K562 (cell line): ENCODE results near the gene SYCN. TPM values are rescaled to one million over a fixed set of nuclear protein-coding genes. Genes with fewer than 3 reads are reported as not detected.
"Not testable (repeated sequence)": the region's sequence is repeated elsewhere in the genome, so short reads cannot be mapped to it uniquely, and the experiment has no call there.

Experiments used
- ATAC-seq: fragments of 200-7000 bp; cut with Tn5 transposase; 3 replicates; pipeline ENCODE4 v1.9.1; 2020; ENCODE audit warnings: moderate library complexity
- BruUV-seq: library from RNA; stranded (reverse); fragments of 400-500 nt; replicated peaks from 2 replicates; lab custom pipeline; 2021; lab: Mats Ljungman, UMichigan
- CTCF ChIA-PET: fragments of 300-600 bp; formaldehyde crosslinking; extraction: SDS; loops from one replicate; lab custom pipeline; 2021; ENCODE audit warnings: low intra/inter-chr PET ratio; lab: Yijun Ruan, JAX
- POLR2A ChIA-PET: fragments of 300-600, 350-650 bp; sonication (Branson Sonifier 250); formaldehyde crosslinking; extraction: SDS; loops from one replicate; lab custom pipeline; 2021; ENCODE audit warnings: antibody characterized with exemption, inconsistent platforms; lab: Yijun Ruan, JAX
- DNase-seq, 4 experiments: peaks; one replicate each; pipeline versions ENCODE4 v3.0.0 to v3.0.0-alpha.2; 2011 to 2018; ENCODE audit warnings: low spot score in 3 of 4, mixed read lengths in 3 of 4; ENCODE audit errors: extremely low read depth in 1 of 4
- FAIRE-seq: peaks from 2 replicates; lab custom pipeline; 2011; peaks lifted over from hg19 to GRCh38; lab: Jason Lieb, UNC
- H2AFZ ChIP-seq: 2 replicates; pipeline ENCODE4 v1.6.0; 2011; ENCODE audit warnings: low read depth, low read length, control low read depth, inconsistent platforms
- H3K27ac ChIP-seq: fragments of 200-600 bp; 3 replicates; pipeline ENCODE4 v1.8.0; 2011; ENCODE audit warnings: low read depth, mild to moderate bottlenecking, control low read depth, inconsistent platforms, low read length, moderate library complexity, mixed read lengths; ENCODE audit errors: extremely low read depth
- H3K27me3 ChIP-seq, 2 experiments: fragments of 300-600 bp in 1 of 2; 2 replicates in 1 of 2; 3 replicates in 1 of 2; pipeline versions ENCODE4 v1.6.0 to v1.8.0; 2011; ENCODE audit warnings: inconsistent platforms in 2 of 2, low read length in 2 of 2, mild to moderate bottlenecking in 1 of 2, mixed read lengths in 1 of 2, moderate library complexity in 1 of 2; ENCODE audit not compliant: control insufficient read depth in 2 of 2, insufficient read depth in 2 of 2
- H3K36me3 ChIP-seq: fragments of 300-600 bp; 3 replicates; pipeline ENCODE4 v1.8.0; 2011; ENCODE audit warnings: mild to moderate bottlenecking, low read length, inconsistent platforms; ENCODE audit not compliant: control insufficient read depth, insufficient read depth
- H3K4me1 ChIP-seq, 2 experiments: fragments of 200-600 bp in 1 of 2; replicated peaks in 1 of 2; 2 replicates in 1 of 2; 3 replicates in 1 of 2; pipeline versions ENCODE4 v1.5.1 to v1.8.0; 2011; ENCODE audit warnings: inconsistent platforms in 2 of 2, low read length in 2 of 2, mild to moderate bottlenecking in 1 of 2, mixed read lengths in 1 of 2, moderate library complexity in 1 of 2; ENCODE audit not compliant: control insufficient read depth in 2 of 2, insufficient read depth in 2 of 2
- H3K4me2 ChIP-seq: 2 replicates; pipeline ENCODE4 v1.6.1; 2011; ENCODE audit warnings: low read length, control low read depth, inconsistent platforms, mixed read lengths; ENCODE audit not compliant: insufficient read depth
- H3K4me3 ChIP-seq: fragments of 200-600 bp; sonication (generic), shearing (Covaris generic); 2 replicates; pipeline ENCODE4 v1.5.1; 2016; ENCODE audit warnings: control low read depth, inconsistent platforms
- H3K79me2 ChIP-seq: fragments of 200-600 bp; 3 replicates; pipeline ENCODE4 v1.8.0; 2011; ENCODE audit warnings: low read length, inconsistent platforms; ENCODE audit not compliant: control insufficient read depth, insufficient read depth
- H3K9ac ChIP-seq, 2 experiments: 2 replicates each; pipeline versions ENCODE4 v1.6.0 to v1.6.1; 2011; ENCODE audit warnings: low read depth in 2 of 2, low read length in 2 of 2, control low read depth in 1 of 2, inconsistent platforms in 1 of 2, mild to moderate bottlenecking in 1 of 2, mixed read lengths in 1 of 2; ENCODE audit not compliant: insufficient read depth in 1 of 2
- H3K9me1 ChIP-seq: one replicate; pipeline ENCODE4 v1.6.0; 2011; ENCODE audit warnings: inconsistent platforms, mild to moderate bottlenecking, low read length, moderate library complexity; ENCODE audit not compliant: control insufficient read depth, insufficient read depth
- H3K9me3 ChIP-seq: replicated peaks from 2 replicates; pipeline ENCODE4 v1.5.1; 2011; ENCODE audit warnings: low read depth, low read length, inconsistent platforms; ENCODE audit not compliant: control insufficient read depth, insufficient read depth
- H4K20me1 ChIP-seq: replicated peaks from 2 replicates; pipeline ENCODE4 v1.6.1; 2011; ENCODE audit warnings: low read length, inconsistent platforms, mixed read lengths; ENCODE audit not compliant: control insufficient read depth, insufficient read depth
- FOXK2 ChIP-seq, 2 experiments: fragments of 450-650 bp; IDR thresholded peaks in 1 of 2; conservative IDR thresholded peaks in 1 of 2; 2 replicates each; pipeline ENCODE4 v1.6.1; 2016; ENCODE audit warnings: low read depth in 2 of 2, mild to moderate bottlenecking in 1 of 2
- KDM1A ChIP-seq, 2 experiments: fragments of 450-650 bp; IDR thresholded peaks; 2 replicates each; pipeline ENCODE4 v1.6.1; 2016; ENCODE audit warnings: mild to moderate bottlenecking in 2 of 2
- TRIM24 ChIP-seq, 2 experiments: fragments of 450-650 bp; IDR thresholded peaks; 2 replicates each; pipeline ENCODE4 v1.6.1; 2016
- ZKSCAN3 ChIP-seq: fragments of 250-450 bp; sonication (Bioruptor Pico); IDR thresholded peaks from 2 replicates; pipeline ENCODE4 v1.4.0; 2020
- WGBS: fragments of 100-300 bp; shearing (Covaris generic); methylation state at CpG from one replicate; pipeline ENCODE4 v1.1.6; 2016; ENCODE audit warnings: low coverage, mixed read lengths; ENCODE audit not compliant: insufficient coverage; ENCODE audit errors: missing lambda C conversion rate; 5-methylcytosine and 5-hydroxymethylcytosine counted together
- in situ Hi-C: fragments of 300-500 bp; cut with MboI; formaldehyde crosslinking; loops from 4 replicates; pipeline ENCODE4 v1.15.0; 2018; ENCODE audit warnings: inconsistent platforms, mixed read lengths
- intact Hi-C: fragments of 100-400 bp; cut with micrococcal nuclease; formaldehyde crosslinking; loops from 2 replicates; pipeline ENCODE4 v1.14.2; 2022
- polyA plus RNA-seq, 8 experiments: library from polyadenylated mRNA; depleted of rRNA in 4 of 8; stranded (reverse) in 5 of 8; unstranded in 3 of 8; fragments of >200 nt; fragmentation: Nextera tagmentation in 2 of 8; fragmentation: Illumina TruSeq in 1 of 8; extraction: Ambion mirVana in 2 of 8; extraction: Trizol in 1 of 8; gene quantifications; 2 replicates each; pipeline versions ENCODE4 v1.2.1 to v1.2.3, GENCODE V29; 2011 to 2014; ENCODE audit warnings: inconsistent platforms in 1 of 8, missing spikeins in 1 of 8
- total RNA-seq, 7 experiments: library from RNA; depleted of rRNA in 6 of 7; stranded (reverse); fragments of >200 nt in 6 of 7; fragmentation: Illumina TruSeq in 2 of 7; extraction: Trizol in 2 of 7; gene quantifications; 2 replicates each; pipeline versions ENCODE4 v1.2.1 to v1.2.3, GENCODE V29; 2011 to 2021; ENCODE audit warnings: low replicate concordance in 1 of 7

Gene SYCN
- total and polyA plus RNA-seq, 9 of the 15 experiments (the other 6 are each of a cell fraction or from before 2014, with no cell fraction given) = not detected

DNA sequence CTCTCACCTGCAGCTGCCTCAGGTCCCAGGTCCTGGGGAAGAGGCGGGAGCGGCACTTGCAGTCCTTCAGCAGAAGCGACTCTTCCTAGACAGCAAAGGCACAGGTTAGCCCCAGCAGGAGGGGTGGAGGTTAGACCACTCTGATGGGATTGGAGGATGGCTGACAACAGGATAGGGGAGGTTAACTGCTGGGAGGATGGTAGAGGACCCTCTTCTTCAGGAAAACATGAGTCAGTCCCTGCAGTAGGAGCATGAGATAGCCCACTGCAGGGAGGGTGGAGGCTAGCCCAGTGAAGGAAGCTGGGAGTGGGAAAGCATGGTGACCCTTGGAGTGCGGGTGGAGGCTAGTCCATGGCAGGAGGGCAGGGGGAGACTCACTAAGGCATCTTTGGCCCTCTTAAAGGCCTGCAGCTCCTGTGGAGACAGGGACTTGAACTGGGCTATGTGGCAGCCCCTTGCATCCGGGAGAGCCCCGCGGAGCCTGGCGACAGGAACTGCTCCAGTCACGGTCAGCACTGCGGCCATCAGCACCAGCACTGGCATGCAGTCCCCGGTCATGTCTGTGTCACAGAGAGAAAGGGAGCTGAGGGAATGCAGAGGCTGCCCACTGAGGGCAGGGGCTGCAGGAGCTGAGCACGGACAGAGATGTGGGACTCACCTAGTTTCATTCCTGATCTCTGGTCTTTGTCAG lies 40.5 kb upstream of the SYCN start, which contains the start of gene IFNL3:
Gene IFNL3, minus strand, starts transcription at position 597 of the 691 bp plus-strand sequence. Its CDS starts 39 bp downstream, at position 558.
- H3K4me3 ChIP-seq, H3K9ac ChIP-seq, H3K9me3 ChIP-seq, intact Hi-C loops, H3K79me2 ChIP-seq, H3K4me2 ChIP-seq, FAIRE-seq, H3K36me3 ChIP-seq, CTCF ChIA-PET, H3K9me1 ChIP-seq, DNase-seq, H3K27me3 ChIP-seq, H2AFZ ChIP-seq, H3K27ac ChIP-seq, H4K20me1 ChIP-seq, POLR2A ChIA-PET, in situ Hi-C loops, BruUV-seq: not testable (repeated sequence)
- TF ChIP-seq TRIM24 (IDR thresholded peaks at IDR 0.05) = peak in 1 of 2 experiments; percentile 79; a peak in 2 of 4 replicates
- 0 out of 4 replicates have a peak, but pooled peaks of 1 of the 2 experiments have one; percentile 45 for TF ChIP-seq FOXK2 (conservative IDR thresholded peaks at IDR 0.05 in 1 of 2, IDR thresholded peaks at IDR 0.05 in 1 of 2; ENCODE audit: low read depth in 2 of 2)
- peak; percentile 98 for TF ChIP-seq ZKSCAN3 (CRISPR knock-in tag)
- peak in 1 of 2 experiments; percentile 61; a peak in 2 of 4 replicates for TF ChIP-seq KDM1A (IDR thresholded peaks at IDR 0.05)
- ATAC-seq = peak; percentile 18; the same call in 2 of the 3 replicates
- 33% methylated on average over 3 of the region's 12 CpGs for WGBS
- peaks cover 0 to 22% of the 10 kb centered on the region in 2 experiments; a peak in 2 of 5 replicates for H3K4me1 ChIP-seq

DNA sequence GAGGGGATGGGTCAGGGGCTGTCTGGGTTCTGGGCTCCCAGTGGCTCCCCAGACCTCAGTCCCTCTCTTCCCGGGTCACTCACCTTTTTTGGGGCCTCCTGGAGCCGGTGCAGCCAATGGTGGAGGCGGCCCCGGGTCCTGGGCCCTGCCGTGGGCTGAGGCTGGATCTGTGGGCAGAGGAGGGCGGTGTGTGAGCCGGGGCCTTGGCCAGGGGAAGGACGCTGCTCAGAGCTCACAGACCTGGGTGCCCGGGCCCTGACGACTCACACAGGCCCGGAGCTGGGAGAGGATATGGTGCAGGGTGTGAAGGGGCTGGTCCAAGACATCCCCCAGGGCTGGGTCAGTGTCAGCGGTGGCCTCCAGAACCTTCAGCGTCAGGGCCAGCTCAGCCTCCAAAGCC lies 39.7 kb upstream of the SYCN start:
- H2AFZ ChIP-seq, CTCF ChIA-PET, H3K27me3 ChIP-seq, intact Hi-C loops, H3K9me1 ChIP-seq, H3K4me3 ChIP-seq, POLR2A ChIA-PET, in situ Hi-C loops, BruUV-seq, H3K27ac ChIP-seq, FAIRE-seq, H3K79me2 ChIP-seq, H4K20me1 ChIP-seq, H3K9ac ChIP-seq, H3K36me3 ChIP-seq, ATAC-seq, DNase-seq, H3K9me3 ChIP-seq, H3K4me2 ChIP-seq: not testable (repeated sequence)
- 19% methylated on average over 6 of the region's 13 CpGs for WGBS
- H3K4me1 ChIP-seq = peaks cover 0 to 21% of the 10 kb centered on the region in 2 experiments; a peak in 2 of 5 replicates
